Progenitor cell of endocrine pancreas (in vitro differentiated cells): Measurements from ENCODE around the gene IL26. TPM values are rescaled to one million over a fixed set of nuclear protein-coding genes. Genes with fewer than 3 reads are reported as not detected.

ENCODE experiments used
- DNase-seq: peaks from one replicate; pipeline ENCODE4 v3.0.0; 2021; ENCODE audit warnings: low spot score; ENCODE audit not compliant: unreplicated experiment
- H3K27ac Mint-ChIP-seq: 2 replicates; pipeline ENCODE4 v1.8.0; 2021; ENCODE audit warnings: mild to moderate bottlenecking, moderate library complexity, mixed read lengths
- H3K27me3 Mint-ChIP-seq: 2 replicates; pipeline ENCODE4 v1.8.0; 2021; ENCODE audit warnings: mixed read lengths
- H3K36me3 Mint-ChIP-seq: 2 replicates; pipeline ENCODE4 v1.8.0; 2022; ENCODE audit warnings: mixed read lengths; ENCODE audit not compliant: insufficient read depth
- H3K4me1 Mint-ChIP-seq: 2 replicates; pipeline ENCODE4 v1.8.0; 2021; ENCODE audit warnings: low read depth, mixed read lengths
- H3K4me3 Mint-ChIP-seq: 2 replicates; pipeline ENCODE4 v1.8.0; 2021; ENCODE audit warnings: low read depth, mild to moderate bottlenecking, moderate library complexity, mixed read lengths
- H3K9me3 Mint-ChIP-seq: 2 replicates; pipeline ENCODE4 v1.8.0; 2021; ENCODE audit warnings: low read depth, mixed read lengths
- CTCF ChIP-seq: fragments of 200-600 bp; sonication (generic); IDR thresholded peaks from one replicate; pipeline ENCODE4 v1.5.0; 2021; ENCODE audit warnings: antibody characterized with exemption, mild to moderate bottlenecking; ENCODE audit not compliant: unreplicated experiment
- total RNA-seq: library from RNA; stranded (reverse); gene quantifications from 2 replicates; pipeline ENCODE4 v1.2.1, GENCODE V29; 2021

IL26 gene
- total RNA-seq, 1 donor from 2014 or later: not detected

DNA sequence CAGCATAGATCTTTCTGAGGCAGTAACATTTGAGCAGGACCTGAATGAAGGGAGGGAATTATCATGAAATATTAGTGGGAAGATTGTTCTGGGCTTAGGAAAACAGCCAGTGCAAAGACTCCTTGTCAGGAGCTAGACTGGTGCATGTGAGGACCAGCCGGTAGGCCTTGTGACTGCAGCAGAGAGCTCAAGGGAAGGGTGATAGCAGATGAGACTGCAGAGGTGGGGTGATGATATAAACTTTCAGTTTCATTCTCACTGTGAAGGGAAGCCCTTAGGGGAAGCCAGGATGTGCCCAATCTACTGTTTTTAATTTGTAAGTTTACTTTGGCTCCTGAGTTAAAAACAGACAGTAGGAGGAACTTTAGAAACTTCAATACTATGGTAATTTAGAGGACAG, 15.4 kb upstream of the IL26 start:
- no peaks in the 10 kb centered on the region for H3K9me3 Mint-ChIP-seq
- H3K27me3 Mint-ChIP-seq: no peaks in the 10 kb centered on the region
- TF ChIP-seq CTCF: no peak
- no peak for DNase-seq
- no peaks in the 10 kb centered on the region for H3K36me3 Mint-ChIP-seq
- peaks cover 13% of the 10 kb centered on the region for H3K4me1 Mint-ChIP-seq
- H3K4me3 Mint-ChIP-seq: no peak overlapping the region
- H3K27ac Mint-ChIP-seq: no peak overlapping the region

DNA sequence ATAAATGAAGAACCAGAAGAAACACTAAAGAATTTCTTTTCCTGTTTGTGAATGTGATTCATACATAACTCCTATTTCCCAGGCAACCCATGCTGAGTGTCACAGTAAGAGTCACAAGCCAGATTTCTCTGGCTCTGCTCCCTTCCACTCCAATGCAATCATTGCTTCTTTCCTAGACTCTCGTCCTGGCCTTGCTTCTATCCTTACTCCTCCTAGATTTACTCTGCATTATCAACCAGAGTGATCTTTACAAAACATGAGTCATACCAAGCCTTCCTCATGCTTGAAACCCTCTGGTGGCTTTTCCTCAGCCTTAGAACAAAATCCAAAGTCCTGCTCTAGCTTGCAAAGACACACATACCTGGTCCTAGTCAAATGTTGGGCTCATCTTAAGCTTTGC, 14.5 kb upstream of the IL26 start:
- Mint-ChIP-seq H3K27ac (no peak overlapping the region), H3K9me3 (no peaks in the 10 kb centered on the region), H3K27me3 (peaks cover 2% of the 10 kb centered on the region), H3K4me3 (no peak overlapping the region), H3K36me3 (no peaks in the 10 kb centered on the region), H3K4me1 (peaks cover 4% of the 10 kb centered on the region)
- TF ChIP-seq CTCF: no peak
- no peak for DNase-seq

- Mint-ChIP-seq H3K4me3 (no peak overlapping the region), H3K9me3 (no peaks in the 10 kb centered on the region), H3K27me3 (peaks cover 7% of the 10 kb centered on the region), H3K27ac (no peak overlapping the region), H3K36me3 (no peaks in the 10 kb centered on the region), H3K4me1 (no peaks in the 10 kb centered on the region)
- no peak for DNase-seq
- no peak for TF ChIP-seq CTCF
Measured at GRCh38 chr12:68239309-68239982, 13.8 kb upstream of the IL26 start.

DNA sequence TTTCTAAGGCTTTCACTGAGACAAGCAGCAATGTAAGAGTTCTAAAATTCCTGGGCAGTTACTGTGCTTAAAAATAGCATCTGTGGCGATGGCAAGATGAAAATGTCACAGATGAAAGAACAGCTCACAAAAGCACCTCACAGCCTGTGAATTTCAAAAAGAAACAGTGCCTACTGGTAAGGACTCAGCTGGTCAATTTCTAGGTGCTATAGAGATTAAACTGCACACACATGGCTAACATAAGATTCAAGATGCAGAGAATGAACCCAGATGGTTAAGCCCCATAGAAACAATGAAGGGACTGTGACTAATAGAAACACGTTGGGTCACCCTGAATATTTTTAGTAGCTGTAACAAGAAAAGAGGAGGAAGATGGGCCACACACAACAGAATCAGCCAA, 12.0 kb upstream of the IL26 start:
- no peaks in the 10 kb centered on the region for H3K4me1 Mint-ChIP-seq
- no peak overlapping the region for H3K4me3 Mint-ChIP-seq
- no peak for TF ChIP-seq CTCF
- H3K9me3 Mint-ChIP-seq: no peaks in the 10 kb centered on the region
- DNase-seq: no peak
- H3K36me3 Mint-ChIP-seq: no peaks in the 10 kb centered on the region
- no peak overlapping the region for H3K27ac Mint-ChIP-seq
- H3K27me3 Mint-ChIP-seq: peaks cover 17% of the 10 kb centered on the region

GRCh38 chr12:68237078-68237477, 11.5 kb upstream of the IL26 start:
- Mint-ChIP-seq H3K27ac (no peak overlapping the region), H3K4me1 (no peaks in the 10 kb centered on the region), H3K27me3 (peaks cover 17% of the 10 kb centered on the region), H3K4me3 (no peak overlapping the region), H3K9me3 (no peaks in the 10 kb centered on the region), H3K36me3 (no peaks in the 10 kb centered on the region)
- no peak for TF ChIP-seq CTCF
- DNase-seq: no peak
